Hepatocyte (in vitro differentiated cells): ENCODE measurements around the gene TRAF7.

Experiments used
- EZH2 ChIP-seq: fragments of 200-600 bp; sonication (generic); IDR thresholded peaks from 2 replicates; pipeline ENCODE4 v1.6.1; 2016; ENCODE audit warnings: antibody characterized with exemption, mild to moderate bottlenecking, borderline replicate concordance
- TF ChIP-seq, protein P1 (sequence below): fragments of 200-600 bp; sonication (generic); IDR thresholded peaks from 2 replicates; pipeline ENCODE4 v1.5.1; 2016; ENCODE audit warnings: antibody characterized with exemption, mild to moderate bottlenecking; ENCODE audit not compliant: poor library complexity

GRCh38 chr16:2165861-2166260, 10.3 kb downstream of the TRAF7 start:
- TF ChIP-seq, protein P1, sequence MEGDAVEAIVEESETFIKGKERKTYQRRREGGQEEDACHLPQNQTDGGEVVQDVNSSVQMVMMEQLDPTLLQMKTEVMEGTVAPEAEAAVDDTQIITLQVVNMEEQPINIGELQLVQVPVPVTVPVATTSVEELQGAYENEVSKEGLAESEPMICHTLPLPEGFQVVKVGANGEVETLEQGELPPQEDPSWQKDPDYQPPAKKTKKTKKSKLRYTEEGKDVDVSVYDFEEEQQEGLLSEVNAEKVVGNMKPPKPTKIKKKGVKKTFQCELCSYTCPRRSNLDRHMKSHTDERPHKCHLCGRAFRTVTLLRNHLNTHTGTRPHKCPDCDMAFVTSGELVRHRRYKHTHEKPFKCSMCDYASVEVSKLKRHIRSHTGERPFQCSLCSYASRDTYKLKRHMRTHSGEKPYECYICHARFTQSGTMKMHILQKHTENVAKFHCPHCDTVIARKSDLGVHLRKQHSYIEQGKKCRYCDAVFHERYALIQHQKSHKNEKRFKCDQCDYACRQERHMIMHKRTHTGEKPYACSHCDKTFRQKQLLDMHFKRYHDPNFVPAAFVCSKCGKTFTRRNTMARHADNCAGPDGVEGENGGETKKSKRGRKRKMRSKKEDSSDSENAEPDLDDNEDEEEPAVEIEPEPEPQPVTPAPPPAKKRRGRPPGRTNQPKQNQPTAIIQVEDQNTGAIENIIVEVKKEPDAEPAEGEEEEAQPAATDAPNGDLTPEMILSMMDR = no peak
- no peak for TF ChIP-seq EZH2
